22Rv1 (cell line): ENCODE results near the gene VASP.

Experiments used
- CTCF ChIP-seq: fragments of 450-650 bp; IDR thresholded peaks from 2 replicates; pipeline ENCODE4 v1.5.1; 2017; ENCODE audit warnings: mild to moderate bottlenecking
- ZFX ChIP-seq: fragments of 450-650 bp; IDR thresholded peaks from 2 replicates; pipeline ENCODE4 v1.6.1; 2017; ENCODE audit warnings: antibody characterized with exemption, borderline replicate concordance

GRCh38 chr19:45515807-45516401, 8.6 kb downstream of the VASP start:
- TF ChIP-seq CTCF = no peak
- TF ChIP-seq ZFX = no peak
